Immature natural killer cell (primary cell): ENCODE data around the gene CLPTM1L. TPM values are rescaled to one million over a fixed set of nuclear protein-coding genes. Genes with fewer than 3 reads are reported as not detected.
"Not testable (repeated sequence)": the region's sequence is repeated elsewhere in the genome, so short reads cannot be mapped to it uniquely, and the experiment has no call there.

Experiments used
- DNase-seq, 3 donors: peaks; one replicate each; pipeline ENCODE4 v3.0.0; 2022; ENCODE audit warnings: mixed read lengths in 1 of 3
- H3K27ac Mint-ChIP-seq, 6 donors: one replicate each; pipeline ENCODE4 v1.8.0; 2020; ENCODE audit warnings: mixed read lengths in 6 of 6, mild to moderate bottlenecking in 5 of 6, inconsistent platforms in 4 of 6, moderate library complexity in 3 of 6
- H3K27me3 Mint-ChIP-seq, 3 donors: one replicate each; pipeline ENCODE4 v1.8.0; 2020 to 2021; ENCODE audit warnings: low read depth in 3 of 3, mild to moderate bottlenecking in 3 of 3, mixed read lengths in 3 of 3, moderate library complexity in 3 of 3, inconsistent platforms in 1 of 3
- H3K36me3 Mint-ChIP-seq, 3 donors: one replicate each; pipeline ENCODE4 v1.8.0; 2020; ENCODE audit warnings: mixed read lengths in 3 of 3, inconsistent platforms in 2 of 3, mild to moderate bottlenecking in 2 of 3
- H3K4me1 Mint-ChIP-seq, 2 donors: one replicate each; pipeline ENCODE4 v1.8.0; 2020; ENCODE audit warnings: inconsistent platforms in 2 of 2, mild to moderate bottlenecking in 2 of 2, mixed read lengths in 2 of 2, moderate library complexity in 1 of 2
- H3K4me3 Mint-ChIP-seq, 5 donors: one replicate each; pipeline ENCODE4 v1.8.0; 2020; ENCODE audit warnings: mild to moderate bottlenecking in 5 of 5, mixed read lengths in 5 of 5, inconsistent platforms in 3 of 5, moderate library complexity in 3 of 5
- H3K9me3 Mint-ChIP-seq, 6 donors: one replicate each; pipeline ENCODE4 v1.8.0; 2020; ENCODE audit warnings: mild to moderate bottlenecking in 6 of 6, mixed read lengths in 6 of 6, inconsistent platforms in 4 of 6, moderate library complexity in 3 of 6
- polyA plus RNA-seq, 3 donors: library from polyadenylated mRNA; unstranded; fragments of 300-500 nt; fragmentation: Illumina TruSeq; gene quantifications; one replicate each; pipeline ENCODE4 v1.2.3, GENCODE V29; 2021

Gene CLPTM1L
- polyA plus RNA-seq, 3 donors from 2014 or later, result 25.9 to 61.6 (median 35.7) TPM

GRCh38 chr5:1362242-1363015, 17.5 kb upstream of the CLPTM1L start:
- peaks cover 0 to 11% (median 9%) of the 10 kb centered on the region in 3 donors for H3K27me3 Mint-ChIP-seq
- no peaks in the 10 kb centered on the region for H3K36me3 Mint-ChIP-seq
- no peaks in the 10 kb centered on the region for H3K9me3 Mint-ChIP-seq
- DNase-seq, result no peak
- H3K4me1 Mint-ChIP-seq, result no peaks in the 10 kb centered on the region
- H3K4me3 Mint-ChIP-seq, result no peak overlapping the region
- no peak overlapping the region for H3K27ac Mint-ChIP-seq

GRCh38 chr5:1360861-1361260, 16.0 kb upstream of the CLPTM1L start:
- Mint-ChIP-seq H3K27me3 (peaks cover 0 to 10% (median 7%) of the 10 kb centered on the region in 3 donors), H3K27ac (no peak overlapping the region), H3K36me3 (no peaks in the 10 kb centered on the region), H3K9me3 (no peaks in the 10 kb centered on the region), H3K4me1 (no peaks in the 10 kb centered on the region), H3K4me3 (no peak overlapping the region)
- no peak for DNase-seq

GRCh38 chr5:1360367-1360766, 15.5 kb upstream of the CLPTM1L start:
- H3K4me1 Mint-ChIP-seq, H3K27ac Mint-ChIP-seq, DNase-seq, H3K36me3 Mint-ChIP-seq, H3K9me3 Mint-ChIP-seq, H3K4me3 Mint-ChIP-seq: not testable (repeated sequence)
- peaks cover 0 to 10% (median 7%) of the 10 kb centered on the region in 3 donors for H3K27me3 Mint-ChIP-seq

GRCh38 chr5:1359713-1360112, 14.8 kb upstream of the CLPTM1L start:
- Mint-ChIP-seq H3K27ac (no peak overlapping the region), H3K36me3 (no peaks in the 10 kb centered on the region), H3K4me3 (no peak overlapping the region), H3K9me3 (no peaks in the 10 kb centered on the region), H3K27me3 (peaks cover 0 to 10% (median 7%) of the 10 kb centered on the region in 3 donors), H3K4me1 (no peaks in the 10 kb centered on the region)
- DNase-seq, result no peak

- DNase-seq, result no peak
- H3K4me3 Mint-ChIP-seq, result no peak overlapping the region
- H3K27ac Mint-ChIP-seq, result no peak overlapping the region
- H3K9me3 Mint-ChIP-seq, result no peaks in the 10 kb centered on the region
- H3K4me1 Mint-ChIP-seq, result no peaks in the 10 kb centered on the region
- no peaks in the 10 kb centered on the region for H3K36me3 Mint-ChIP-seq
- peaks cover 0 to 10% (median 5%) of the 10 kb centered on the region in 3 donors for H3K27me3 Mint-ChIP-seq
These were observed 14.2 kb upstream of the CLPTM1L start for GRCh38 chr5:1359031-1359645.

GRCh38 chr5:1358726-1359025, 13.8 kb upstream of the CLPTM1L start:
- no peak overlapping the region for H3K4me3 Mint-ChIP-seq
- no peaks in the 10 kb centered on the region for H3K9me3 Mint-ChIP-seq
- no peak for DNase-seq
- peaks cover 0 to 10% (median 5%) of the 10 kb centered on the region in 3 donors for H3K27me3 Mint-ChIP-seq
- no peak overlapping the region for H3K27ac Mint-ChIP-seq
- no peaks in the 10 kb centered on the region for H3K36me3 Mint-ChIP-seq
- no peaks in the 10 kb centered on the region for H3K4me1 Mint-ChIP-seq

- Mint-ChIP-seq H3K27ac (no peak overlapping the region), H3K4me3 (no peak overlapping the region), H3K4me1 (no peaks in the 10 kb centered on the region), H3K9me3 (no peaks in the 10 kb centered on the region), H3K27me3 (peaks cover 0 to 9% (median 5%) of the 10 kb centered on the region in 3 donors), H3K36me3 (no peaks in the 10 kb centered on the region)
- no peak for DNase-seq
These were observed 13.2 kb upstream of the CLPTM1L start for GRCh38 chr5:1357946-1358725.

GRCh38 chr5:1356873-1357787, 12.2 kb upstream of the CLPTM1L start:
- H3K9me3 Mint-ChIP-seq, result no peaks in the 10 kb centered on the region
- H3K4me1 Mint-ChIP-seq, result no peaks in the 10 kb centered on the region
- peaks cover 0 to 11% (median 5%) of the 10 kb centered on the region in 3 donors for H3K27me3 Mint-ChIP-seq
- no peak overlapping the region for H3K4me3 Mint-ChIP-seq
- H3K27ac Mint-ChIP-seq, result no peak overlapping the region
- no peak for DNase-seq
- H3K36me3 Mint-ChIP-seq, result no peaks in the 10 kb centered on the region

- Mint-ChIP-seq H3K36me3 (no peaks in the 10 kb centered on the region), H3K4me3 (no peak overlapping the region), H3K27ac (no peak overlapping the region), H3K9me3 (no peaks in the 10 kb centered on the region), H3K4me1 (no peaks in the 10 kb centered on the region), H3K27me3 (peaks cover 0 to 11% (median 7%) of the 10 kb centered on the region in 3 donors)
- no peak for DNase-seq
These were observed 9.7 kb upstream of the CLPTM1L start for GRCh38 chr5:1354576-1354975.

- Mint-ChIP-seq H3K36me3 (no peaks in the 10 kb centered on the region), H3K27me3 (peaks cover 0 to 7% (median 6%) of the 10 kb centered on the region in 3 donors), H3K27ac (no peak overlapping the region), H3K9me3 (no peaks in the 10 kb centered on the region), H3K4me3 (no peak overlapping the region), H3K4me1 (peaks cover 0 to under 1% of the 10 kb centered on the region in 2 donors)
- DNase-seq, result no peak
These were observed 7.6 kb upstream of the CLPTM1L start for GRCh38 chr5:1352231-1353219.

- Mint-ChIP-seq H3K27me3 (peaks cover 0 to 6% (median 2%) of the 10 kb centered on the region in 3 donors), H3K4me1 (peaks cover 6% of the 10 kb centered on the region in 2 donors), H3K4me3 (no peak overlapping the region), H3K36me3 (no peaks in the 10 kb centered on the region), H3K9me3 (no peaks in the 10 kb centered on the region), H3K27ac (no peak overlapping the region)
- DNase-seq, result no peak
These were observed 6.3 kb upstream of the CLPTM1L start for GRCh38 chr5:1351156-1351555.

- DNase-seq, result no peak
- peaks cover 0 to 9% (median 6%) of the 10 kb centered on the region in 3 donors for H3K27me3 Mint-ChIP-seq
- H3K4me1 Mint-ChIP-seq, result peaks cover 13 to 15% of the 10 kb centered on the region in 2 donors
- no peaks in the 10 kb centered on the region for H3K36me3 Mint-ChIP-seq
- no peaks in the 10 kb centered on the region for H3K9me3 Mint-ChIP-seq
- H3K27ac Mint-ChIP-seq, result no peak overlapping the region
- H3K4me3 Mint-ChIP-seq, result no peak overlapping the region
These were observed 4.3 kb upstream of the CLPTM1L start for GRCh38 chr5:1349246-1349645.

- Mint-ChIP-seq H3K36me3 (peaks cover 0 to 3% (median 0%) of the 10 kb centered on the region in 3 donors), H3K27ac (no peak overlapping the region), H3K4me3 (no peak overlapping the region), H3K27me3 (peaks cover 2 to 12% (median 9%) of the 10 kb centered on the region in 3 donors), H3K4me1 (peaks cover 16 to 18% of the 10 kb centered on the region in 2 donors), H3K9me3 (no peaks in the 10 kb centered on the region)
- no peak for DNase-seq
These were observed 4.0 kb upstream of the CLPTM1L start for GRCh38 chr5:1348986-1349245.
